GM12801 (cell line): ENCODE measurements around the gene TACR2.

ENCODE experiments used
- TF ChIP-seq, protein P1 (sequence below): IDR thresholded peaks from one replicate; pipeline ENCODE4 v1.5.1; 2011; ENCODE audit warnings: control low read depth; ENCODE audit not compliant: insufficient read length; ENCODE audit errors: extremely low read depth

Gene TACR2

GRCh38 chr10:69455006-69455763, 38.5 kb upstream of the TACR2 start:
- TF ChIP-seq, protein P1, sequence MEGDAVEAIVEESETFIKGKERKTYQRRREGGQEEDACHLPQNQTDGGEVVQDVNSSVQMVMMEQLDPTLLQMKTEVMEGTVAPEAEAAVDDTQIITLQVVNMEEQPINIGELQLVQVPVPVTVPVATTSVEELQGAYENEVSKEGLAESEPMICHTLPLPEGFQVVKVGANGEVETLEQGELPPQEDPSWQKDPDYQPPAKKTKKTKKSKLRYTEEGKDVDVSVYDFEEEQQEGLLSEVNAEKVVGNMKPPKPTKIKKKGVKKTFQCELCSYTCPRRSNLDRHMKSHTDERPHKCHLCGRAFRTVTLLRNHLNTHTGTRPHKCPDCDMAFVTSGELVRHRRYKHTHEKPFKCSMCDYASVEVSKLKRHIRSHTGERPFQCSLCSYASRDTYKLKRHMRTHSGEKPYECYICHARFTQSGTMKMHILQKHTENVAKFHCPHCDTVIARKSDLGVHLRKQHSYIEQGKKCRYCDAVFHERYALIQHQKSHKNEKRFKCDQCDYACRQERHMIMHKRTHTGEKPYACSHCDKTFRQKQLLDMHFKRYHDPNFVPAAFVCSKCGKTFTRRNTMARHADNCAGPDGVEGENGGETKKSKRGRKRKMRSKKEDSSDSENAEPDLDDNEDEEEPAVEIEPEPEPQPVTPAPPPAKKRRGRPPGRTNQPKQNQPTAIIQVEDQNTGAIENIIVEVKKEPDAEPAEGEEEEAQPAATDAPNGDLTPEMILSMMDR = no peak

GRCh38 chr10:69453795-69454194, 37.1 kb upstream of the TACR2 start:
- TF ChIP-seq, protein P1 = no peak

- TF ChIP-seq, protein P1 = no peak
Measured at GRCh38 chr10:69452676-69453415, 36.1 kb upstream of the TACR2 start.

- TF ChIP-seq, protein P1 = no peak
Measured at GRCh38 chr10:69451784-69452251, 35.1 kb upstream of the TACR2 start.

GRCh38 chr10:69451209-69451783, 34.6 kb upstream of the TACR2 start, which contains the start of gene TSPAN15:
TSS of gene TSPAN15 (plus strand) at chr10:69451465. CDS start at chr10:69451595, 130 bp downstream.
- TF ChIP-seq, protein P1 = no peak

DNA sequence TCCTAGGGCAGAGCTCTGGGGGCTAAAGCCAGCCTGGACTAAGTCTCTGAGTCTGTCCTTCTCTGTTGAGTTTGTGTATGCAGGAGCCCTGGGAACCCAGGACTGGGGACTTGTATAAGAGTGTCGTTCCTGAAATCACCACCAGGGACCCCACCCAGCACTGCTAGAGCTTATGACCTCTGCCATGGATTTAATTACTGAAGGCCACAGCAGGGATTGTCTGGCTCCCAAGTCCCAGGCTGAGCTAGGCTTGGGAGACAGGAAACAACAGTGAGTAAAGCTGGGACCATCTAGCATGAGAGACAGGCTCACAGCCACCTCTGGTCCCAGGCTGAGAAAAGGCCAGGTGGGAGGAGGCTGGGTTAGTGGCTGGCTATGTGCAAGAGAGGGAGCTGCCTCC, 33.1 kb upstream of the TACR2 start:
- TF ChIP-seq, protein P1 = no peak

DNA sequence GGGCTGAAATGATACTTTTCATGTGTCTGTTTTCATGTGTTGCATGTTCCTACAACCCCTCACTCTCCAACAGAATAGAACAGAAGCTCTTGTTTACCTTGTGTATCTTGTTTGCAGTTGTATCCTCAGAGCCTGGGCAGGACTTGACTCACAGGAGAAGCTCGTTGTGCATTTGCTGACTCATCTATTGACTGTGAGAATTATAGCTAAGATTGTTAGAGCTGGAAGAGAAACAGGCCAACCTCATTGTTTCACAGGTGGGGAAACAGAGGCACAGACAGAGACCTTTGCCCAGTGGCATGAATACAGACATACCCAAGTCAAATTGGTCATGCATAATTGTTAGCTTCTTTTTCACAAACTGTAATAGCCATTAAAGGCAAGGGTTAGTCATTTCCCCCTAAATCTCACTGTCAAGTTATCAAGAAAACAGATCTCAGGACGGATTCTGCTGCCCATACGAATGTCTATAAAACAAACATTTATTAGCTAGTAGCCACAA, 30.0 kb upstream of the TACR2 start:
- TF ChIP-seq, protein P1 = no peak
